Spinal cord (tissue), 10 donors: ENCODE measurements around the gene ADPRM. TPM values are rescaled to one million over a fixed set of nuclear protein-coding genes. Genes with fewer than 3 reads are reported as not detected.

Source experiments
- DNase-seq, 6 donors: peaks; one replicate each; pipeline versions ENCODE4 v3.0.0 to v3.0.0-alpha.2; 2013 to 2015; ENCODE audit warnings: low spot score in 6 of 6, low read depth in 4 of 6
- H3K27ac ChIP-seq: one replicate; pipeline ENCODE4 v1.5.1; 2013; ENCODE audit warnings: low read depth, low read length, control low read depth
- H3K27me3 ChIP-seq: one replicate; pipeline ENCODE4 v1.6.1; 2013; ENCODE audit warnings: low read length; ENCODE audit not compliant: control insufficient read depth, insufficient read depth
- H3K36me3 ChIP-seq: one replicate; pipeline ENCODE4 v1.6.1; 2013; ENCODE audit warnings: low read length; ENCODE audit not compliant: control insufficient read depth, insufficient read depth
- H3K4me1 ChIP-seq: one replicate; pipeline ENCODE4 v1.6.1; 2013; ENCODE audit warnings: low read length; ENCODE audit not compliant: control insufficient read depth, insufficient read depth
- H3K4me3 ChIP-seq: one replicate; pipeline ENCODE4 v1.5.1; 2013; ENCODE audit warnings: low read depth, low read length, control low read depth
- H3K9me3 ChIP-seq: one replicate; pipeline ENCODE4 v1.6.1; 2013; ENCODE audit warnings: low read length; ENCODE audit not compliant: control insufficient read depth, insufficient read depth
- WGBS: methylation state at CpG from one replicate; pipeline ENCODE4 v1.1.5; 2013; ENCODE audit warnings: missing lambda C conversion rate; ENCODE audit not compliant: insufficient coverage; 5-methylcytosine and 5-hydroxymethylcytosine counted together
- polyA plus RNA-seq, 2 donors: library from polyadenylated mRNA; unstranded; fragments of 120-200 nt; gene quantifications; one replicate each; pipeline ENCODE4 v1.2.1, GENCODE V29; 2013; ENCODE audit not compliant: insufficient read length in 2 of 2
- total RNA-seq, 2 donors: library from RNA; depleted of rRNA in 1 of 2; stranded (reverse); fragments of 120-200 nt in 1 of 2; fragments of >200 nt in 1 of 2; gene quantifications; one replicate each; pipeline versions ENCODE4 v1.2.3 to v1.2.4, GENCODE V29; 2013 to 2014
- donor health status: healthy.

Gene ADPRM
- total and polyA plus RNA-seq, 4 donors, result 8.7 to 14.7 (median 13.0) TPM

DNA sequence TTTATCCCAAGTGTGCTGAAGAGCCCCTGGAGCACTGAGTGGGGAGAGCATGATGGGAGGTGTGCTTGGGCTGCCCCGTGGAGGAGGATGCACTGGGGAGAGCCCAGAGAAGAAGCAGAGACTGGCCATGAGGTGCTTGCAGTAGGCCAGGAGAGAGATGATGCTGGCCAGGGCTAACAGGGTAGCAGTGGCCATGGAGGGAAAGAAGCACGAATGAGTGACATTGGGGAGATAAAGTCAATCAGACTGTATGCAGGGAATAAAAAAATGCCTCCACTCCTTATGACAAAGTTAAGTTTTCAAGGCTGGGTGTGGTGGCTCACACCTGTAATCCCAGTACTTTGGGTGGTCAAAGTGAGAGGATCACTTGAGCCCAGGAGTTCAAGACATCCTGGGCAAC, 37.9 kb downstream of the ADPRM start:
- 97% methylated on average over 2 of the region's 2 CpGs for WGBS
- DNase-seq, result no peak
- Histone ChIP-seq H3K27me3 (no peaks in the 10 kb centered on the region), H3K4me3 (no peak overlapping the region), H3K36me3 (no peaks in the 10 kb centered on the region), H3K9me3 (no peaks in the 10 kb centered on the region), H3K27ac (no peak overlapping the region), H3K4me1 (peaks cover 11% of the 10 kb centered on the region)

DNA sequence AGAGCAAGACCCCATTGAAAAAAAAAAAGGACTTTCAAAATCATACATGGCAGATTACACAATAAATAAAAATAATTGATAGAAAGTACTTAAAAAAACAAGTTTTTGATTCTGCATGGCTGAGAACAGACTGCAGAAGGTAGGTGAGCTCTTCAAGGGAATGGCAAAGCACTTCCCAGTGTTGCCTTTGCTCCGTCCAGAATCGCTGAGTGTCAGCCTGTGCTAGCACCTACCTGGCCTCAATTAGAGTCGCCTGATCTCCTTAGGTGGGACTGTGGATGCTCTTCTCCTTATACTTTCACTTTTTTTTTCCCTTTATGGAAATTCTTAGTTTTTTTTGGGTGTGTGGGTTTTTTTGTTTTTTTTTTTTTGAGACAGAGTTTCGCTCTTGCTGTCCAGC, 38.4 kb downstream of the ADPRM start:
- no CpG with 5 or more reads among the region's 4 CpGs for WGBS
- DNase-seq, result no peak
- Histone ChIP-seq H3K36me3 (no peaks in the 10 kb centered on the region), H3K27me3 (no peaks in the 10 kb centered on the region), H3K27ac (no peak overlapping the region), H3K4me1 (peaks cover 9% of the 10 kb centered on the region), H3K9me3 (no peaks in the 10 kb centered on the region), H3K4me3 (no peak overlapping the region)

GRCh38 chr17:10737168-10737622, 39.8 kb downstream of the ADPRM start:
- Histone ChIP-seq H3K9me3 (no peaks in the 10 kb centered on the region), H3K4me1 (peaks cover 4% of the 10 kb centered on the region), H3K4me3 (no peak overlapping the region), H3K27me3 (no peaks in the 10 kb centered on the region), H3K27ac (no peak overlapping the region), H3K36me3 (no peaks in the 10 kb centered on the region)
- peak in 5 of 6 donors; percentile 60 to 93 (median 62) for DNase-seq
- 0% methylated on average over 4 of the region's 6 CpGs for WGBS

DNA sequence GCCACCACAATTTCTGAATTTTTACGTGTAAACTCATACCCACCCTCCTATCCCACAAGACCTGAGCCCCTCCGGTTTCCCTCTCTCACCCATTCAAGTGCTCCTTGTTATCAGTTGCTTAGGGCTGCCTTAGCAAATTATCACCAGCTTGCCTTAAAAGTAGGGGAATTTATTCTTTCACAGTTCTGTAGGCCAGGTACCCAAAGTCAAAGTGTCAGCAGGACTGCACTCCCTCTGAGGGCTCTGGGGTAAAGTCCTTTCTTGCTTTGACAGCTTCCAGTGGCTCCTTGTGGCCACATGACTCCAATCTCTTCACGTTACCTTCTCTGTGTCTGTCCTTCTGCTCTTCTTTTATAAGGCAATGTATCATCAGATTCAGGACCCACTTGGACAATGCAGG, 40.3 kb downstream of the ADPRM start:
- no peaks in the 10 kb centered on the region for H3K36me3 ChIP-seq
- no peak overlapping the region for H3K27ac ChIP-seq
- H3K4me3 ChIP-seq, result no peak overlapping the region
- H3K27me3 ChIP-seq, result no peaks in the 10 kb centered on the region
- no peaks in the 10 kb centered on the region for H3K9me3 ChIP-seq
- peaks cover 4% of the 10 kb centered on the region for H3K4me1 ChIP-seq
- DNase-seq, result no peak
- WGBS, result 100% methylated on average over 2 of the region's 3 CpGs

GRCh38 chr17:10738521-10739258, 41.3 kb downstream of the ADPRM start:
- Histone ChIP-seq H3K9me3 (no peaks in the 10 kb centered on the region), H3K27ac (no peak overlapping the region), H3K36me3 (no peaks in the 10 kb centered on the region), H3K4me3 (no peak overlapping the region), H3K27me3 (no peaks in the 10 kb centered on the region), H3K4me1 (no peaks in the 10 kb centered on the region)
- no peak for DNase-seq
- WGBS, result 66% methylated on average over 4 of the region's 5 CpGs

DNA sequence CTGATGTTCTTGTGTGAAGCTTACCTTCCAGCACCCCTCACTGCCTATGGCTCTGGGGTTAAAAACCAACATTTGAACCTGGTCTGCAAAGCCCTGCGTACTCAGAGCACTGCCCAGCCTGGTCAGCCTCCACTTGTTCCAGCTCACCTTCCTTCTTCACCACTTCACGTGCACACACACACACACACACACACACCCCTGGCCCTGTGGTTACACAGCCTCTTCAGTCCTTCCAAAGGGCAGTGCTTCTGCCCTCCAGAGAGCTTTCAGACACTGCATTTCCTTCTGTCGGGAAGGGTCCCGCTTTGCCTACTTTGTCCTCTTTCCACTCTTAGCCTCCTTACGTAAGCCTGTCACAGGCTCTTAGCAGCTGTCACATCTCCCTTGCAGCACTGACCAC, 42.0 kb downstream of the ADPRM start:
- Histone ChIP-seq H3K9me3 (no peaks in the 10 kb centered on the region), H3K36me3 (no peaks in the 10 kb centered on the region), H3K27me3 (no peaks in the 10 kb centered on the region), H3K4me3 (no peak overlapping the region), H3K4me1 (no peaks in the 10 kb centered on the region), H3K27ac (no peak overlapping the region)
- WGBS, result 70% methylated on average over 4 of the region's 5 CpGs
- DNase-seq, result no peak

DNA sequence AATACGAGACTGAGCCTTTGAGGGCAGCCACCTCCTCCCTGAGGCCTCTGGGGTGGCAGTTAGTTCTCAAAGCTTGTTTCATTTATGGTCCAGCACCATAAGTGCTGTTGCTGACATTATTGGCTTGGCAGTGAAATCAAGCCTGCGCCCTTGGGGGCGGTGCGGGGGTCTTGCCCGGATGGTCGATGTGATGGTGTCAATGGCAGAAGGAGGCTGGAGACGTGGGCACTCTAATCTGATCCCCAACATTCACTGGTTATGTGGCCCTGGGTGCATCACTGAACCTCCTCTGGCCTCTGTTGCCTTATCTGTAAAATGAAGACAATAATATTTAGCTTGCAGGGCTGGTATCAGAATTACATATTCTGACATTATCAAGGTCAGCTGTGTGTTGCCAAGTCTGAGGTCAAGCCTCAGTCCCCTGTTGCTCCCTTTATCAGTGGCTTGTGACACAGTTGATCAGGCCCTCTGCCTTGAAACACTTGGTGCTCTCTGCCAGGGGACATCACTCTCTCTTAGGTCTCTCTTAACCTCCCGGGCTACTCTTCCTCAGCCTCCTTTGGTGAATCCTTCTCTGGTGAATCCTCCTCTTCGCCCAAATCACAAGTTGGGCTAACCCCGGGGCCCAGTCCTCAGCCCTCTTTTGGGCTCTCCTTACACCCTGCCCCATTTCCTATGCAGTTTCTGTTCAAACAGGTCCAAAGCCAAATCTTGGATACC, 44.2 kb downstream of the ADPRM start:
- no peaks in the 10 kb centered on the region for H3K4me1 ChIP-seq
- no peaks in the 10 kb centered on the region for H3K36me3 ChIP-seq
- H3K9me3 ChIP-seq, result no peaks in the 10 kb centered on the region
- no peaks in the 10 kb centered on the region for H3K27me3 ChIP-seq
- H3K4me3 ChIP-seq, result no peak overlapping the region
- 97% methylated on average over 9 of the region's 10 CpGs for WGBS
- H3K27ac ChIP-seq, result no peak overlapping the region
- DNase-seq, result no peak

GRCh38 chr17:10742431-10742830, 45.0 kb downstream of the ADPRM start:
- H3K4me3 ChIP-seq, result no peak overlapping the region
- 97% methylated on average over 4 of the region's 6 CpGs for WGBS
- no peaks in the 10 kb centered on the region for H3K9me3 ChIP-seq
- no peaks in the 10 kb centered on the region for H3K27me3 ChIP-seq
- no peaks in the 10 kb centered on the region for H3K36me3 ChIP-seq
- no peak overlapping the region for H3K27ac ChIP-seq
- H3K4me1 ChIP-seq, result no peaks in the 10 kb centered on the region
- DNase-seq, result no peak

DNA sequence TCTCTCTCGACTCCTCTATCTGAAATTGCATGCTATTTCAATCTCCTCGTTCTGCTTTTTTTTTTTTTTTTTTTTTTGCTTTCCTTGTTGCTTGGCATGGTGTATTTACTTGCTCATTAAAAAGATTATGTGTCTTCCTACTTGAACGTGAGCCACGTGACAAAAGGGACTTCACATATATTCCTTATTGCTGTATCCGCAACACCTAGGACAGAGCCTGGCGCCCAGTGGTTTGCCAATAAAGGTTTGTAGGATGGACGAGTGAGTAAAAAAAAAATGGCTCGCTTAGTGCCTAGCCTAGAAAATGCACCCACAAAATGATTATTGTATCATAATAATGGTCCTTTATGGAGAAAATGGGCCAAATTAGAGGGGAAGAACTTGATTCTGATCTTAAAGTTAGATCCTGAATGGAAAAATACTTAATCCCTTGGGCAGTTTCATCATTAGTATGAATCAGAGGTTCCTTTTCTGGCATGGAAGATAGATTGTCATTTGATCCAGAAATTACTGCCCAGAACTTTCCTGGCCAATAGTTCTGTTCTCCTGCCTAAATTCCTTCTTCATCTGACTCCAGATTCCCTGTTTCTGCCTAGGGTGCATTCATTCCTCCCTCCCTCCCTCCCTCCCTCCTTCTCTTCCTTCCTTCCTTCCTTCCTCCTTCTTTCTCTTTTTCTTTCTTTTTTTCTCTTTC, 46.1 kb downstream of the ADPRM start:
- Histone ChIP-seq H3K4me1 (peaks cover 5% of the 10 kb centered on the region), H3K9me3 (no peaks in the 10 kb centered on the region), H3K4me3 (no peak overlapping the region), H3K36me3 (no peaks in the 10 kb centered on the region), H3K27me3 (no peaks in the 10 kb centered on the region), H3K27ac (no peak overlapping the region)
- WGBS, result no CpG with 5 or more reads among the region's 8 CpGs
- no peak for DNase-seq
